ENCODE results near the gene PPTC7. TPM values are rescaled to one million over a fixed set of nuclear protein-coding genes. Genes with fewer than 3 reads are reported as not detected.

Gene PPTC7
- total and polyA plus RNA-seq, 10 of the 15 experiments (the other 5 are each of a cell fraction or from before 2014, with no cell fraction given): 4.0 to 69.6 (median 12.3) TPM

GRCh38 chr12:110577864-110578693, 5.0 kb downstream of the PPTC7 start (continued):
- TF ChIP-seq E2F8 (IDR thresholded peaks at IDR 0.05; ENCODE audit: low read depth, partially characterized antibody) (no peak), SKIL (IDR thresholded peaks at IDR 0.05; ENCODE audit: low read depth, poor library complexity, severe bottlenecking) (peak; percentile 82), CBFB (IDR thresholded peaks at IDR 0.05; ENCODE audit: low read depth) (peak; percentile 68; the same call in 1 of the 2 replicates), TARDBP (IDR thresholded peaks at IDR 0.05; ENCODE audit: borderline replicate concordance) (no peak), NFYA (IDR thresholded peaks at IDR 0.05; ENCODE audit: borderline replicate concordance, low read depth, low read length) (no peak), ZBTB33 (IDR thresholded peaks at IDR 0.05) (no peak), ZNF592 (IDR thresholded peaks at IDR 0.05) (no peak), TCF12 (IDR thresholded peaks at IDR 0.05; ENCODE audit: low read depth, low read length) (no peak), IKZF2 (IDR thresholded peaks at IDR 0.05) (peak; percentile 86 to 87), ZBED1 (IDR thresholded peaks at IDR 0.05; ENCODE audit: borderline replicate concordance) (no peak), POU2F2 (IDR thresholded peaks at IDR 0.05; ENCODE audit: borderline replicate concordance, low read depth, low read length) (no peak), RUNX3 (IDR thresholded peaks at IDR 0.05; ENCODE audit: low read length) (no peak; the same call in 1 of the 2 replicates), USF1 (IDR thresholded peaks at IDR 0.05; ENCODE audit: borderline replicate concordance, extremely low read length, insufficient read depth, low read depth, low read length) (no peak), CHD4 (IDR thresholded peaks at IDR 0.05) (no peak), HDGF (IDR thresholded peaks at IDR 0.05) (no peak), ZNF217 (IDR thresholded peaks at IDR 0.05) (peak; percentile 75; the same call in 1 of the 2 replicates)

Data from GM12878 (cell line).